Stimulated activated naive CD4-positive, alpha-beta T cell treated with Interleukin-2 at 50 U/mL for 16 hours (primary cell): Measurements from ENCODE around the gene ATG3.
A peak's percentile ranks its signal among the peaks of the same experiment; 100 is the strongest.
"Not testable (repeated sequence)": the region's sequence is repeated elsewhere in the genome, so short reads cannot be mapped to it uniquely, and the experiment has no call there.

Source experiments
- DNase-seq: peaks from one replicate; lab custom pipeline; 2025; lab: John Stamatoyannopoulos, UW

The ATG3 gene

DNA sequence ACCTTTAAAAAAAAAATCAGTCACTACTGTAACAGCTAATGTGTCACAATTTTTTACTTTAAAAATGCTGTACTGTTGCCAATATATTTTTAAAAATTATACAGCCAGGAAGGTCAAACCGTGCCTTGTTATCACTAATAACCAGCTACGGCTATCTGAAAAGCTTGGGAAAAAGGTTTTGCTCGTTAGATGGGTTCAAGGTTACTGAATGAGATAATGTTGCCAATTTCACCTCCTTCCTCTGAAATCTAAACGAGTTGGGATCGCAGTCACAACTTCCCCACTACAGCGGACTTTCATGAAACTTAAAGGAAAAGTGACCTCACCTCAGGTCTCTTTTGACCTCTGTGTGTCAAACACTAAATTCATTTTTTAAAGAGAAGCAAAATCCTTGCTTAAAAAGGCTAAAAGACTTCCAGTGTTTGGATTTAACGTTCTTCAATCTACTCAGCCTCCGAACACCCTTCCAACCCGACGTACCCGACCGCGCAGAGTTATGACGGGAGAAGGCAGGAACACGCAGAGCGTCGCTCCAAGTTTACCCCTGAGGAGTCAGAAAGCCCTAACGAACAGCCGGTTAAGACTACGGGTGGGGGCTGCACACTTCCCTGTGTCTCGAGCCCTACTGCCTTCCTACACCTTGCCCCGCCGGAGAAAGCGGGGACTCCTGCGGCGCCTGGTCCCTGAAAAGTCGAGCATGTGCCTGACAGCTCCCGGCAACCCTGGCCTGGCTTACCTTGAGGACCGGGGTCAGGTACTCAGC lies 860 bp downstream of the ATG3 start:
- DNase-seq, result peak; percentile 69

DNA sequence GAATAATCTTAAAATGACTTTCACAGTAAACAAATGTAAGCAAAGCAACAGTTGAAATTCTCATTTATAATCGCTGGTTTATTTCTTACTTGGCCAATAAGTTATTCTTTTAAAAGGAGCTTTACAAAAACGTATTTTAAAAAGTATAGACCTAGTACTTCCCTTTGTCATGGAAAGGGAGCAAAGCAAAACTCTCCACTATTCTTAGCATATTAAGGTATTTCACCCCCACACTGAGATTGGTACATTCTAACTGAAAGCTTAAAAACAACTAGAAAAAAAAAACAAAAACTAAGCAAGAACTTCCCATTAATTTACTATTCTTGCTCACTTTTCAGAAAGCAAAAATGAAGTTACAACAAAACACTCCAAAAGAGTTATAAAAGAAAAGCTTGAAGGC lies 1.5 kb downstream of the ATG3 start:
- no peak for DNase-seq

DNA sequence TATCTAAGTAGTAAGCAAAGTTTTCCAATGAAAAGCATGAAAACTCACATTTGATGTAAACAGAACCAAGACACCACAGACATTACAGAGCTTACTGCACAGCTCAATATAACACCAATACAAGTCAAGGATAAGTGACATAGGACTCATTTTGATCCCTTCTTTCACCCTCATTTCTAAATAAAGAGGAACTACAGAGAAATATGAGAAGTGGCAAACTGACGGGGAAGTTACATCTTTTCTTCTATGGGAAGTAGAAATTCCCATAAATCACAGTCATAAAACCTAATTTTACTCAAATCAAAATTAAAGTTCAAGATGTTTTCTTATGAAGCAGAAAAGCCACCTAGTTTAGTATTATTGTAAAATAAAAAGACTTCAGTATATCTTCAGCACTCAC lies 3.8 kb downstream of the ATG3 start:
- no peak for DNase-seq

DNA sequence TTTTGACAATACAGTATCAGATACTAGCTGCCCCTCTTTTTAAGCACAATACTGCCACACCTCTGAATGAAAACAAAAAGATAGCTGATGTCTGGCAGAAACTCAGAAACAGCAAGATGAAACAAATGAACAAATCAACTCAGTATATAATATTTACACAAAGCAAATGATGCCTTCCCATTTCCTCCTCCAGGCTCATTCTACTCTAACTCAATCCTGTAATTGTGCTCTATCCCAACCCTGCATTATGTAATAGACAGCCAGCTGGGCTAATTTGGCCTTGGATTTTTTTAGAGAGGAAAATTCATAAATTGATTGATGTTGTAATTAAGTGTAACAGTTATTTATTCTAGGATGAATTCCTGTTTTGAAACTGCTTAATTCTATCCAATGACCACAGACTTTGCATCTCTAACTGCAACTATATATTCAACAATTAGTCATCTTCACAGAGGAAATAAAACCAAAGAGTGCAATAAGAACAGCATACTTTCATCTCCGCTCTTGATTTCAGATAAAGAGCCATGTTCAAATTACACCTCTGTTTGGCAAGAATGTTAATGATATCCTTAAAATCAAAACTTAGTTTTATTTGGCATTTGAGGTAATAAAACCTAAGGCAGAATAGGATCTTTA lies 6.1 kb downstream of the ATG3 start:
- no peak for DNase-seq

DNA sequence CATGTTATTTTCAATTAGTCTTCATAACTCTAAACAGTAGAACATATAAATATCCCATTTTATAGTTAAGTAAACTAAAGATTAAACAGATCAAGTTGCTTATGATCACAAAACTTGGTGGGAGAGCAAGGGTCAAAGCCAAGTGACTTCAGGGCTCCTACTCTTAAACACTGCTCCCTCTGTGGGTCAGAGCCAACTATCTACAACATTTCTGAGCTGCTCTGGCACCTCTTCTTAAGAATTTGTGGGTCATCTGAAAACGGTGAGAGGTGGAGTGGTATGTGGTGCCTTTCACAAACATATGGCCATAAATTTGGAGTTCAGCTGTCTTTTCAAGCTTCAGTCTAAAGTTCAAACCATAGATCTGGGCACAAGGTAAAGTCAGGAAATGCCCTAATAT lies 10.9 kb downstream of the ATG3 start:
- DNase-seq, result no peak

DNA sequence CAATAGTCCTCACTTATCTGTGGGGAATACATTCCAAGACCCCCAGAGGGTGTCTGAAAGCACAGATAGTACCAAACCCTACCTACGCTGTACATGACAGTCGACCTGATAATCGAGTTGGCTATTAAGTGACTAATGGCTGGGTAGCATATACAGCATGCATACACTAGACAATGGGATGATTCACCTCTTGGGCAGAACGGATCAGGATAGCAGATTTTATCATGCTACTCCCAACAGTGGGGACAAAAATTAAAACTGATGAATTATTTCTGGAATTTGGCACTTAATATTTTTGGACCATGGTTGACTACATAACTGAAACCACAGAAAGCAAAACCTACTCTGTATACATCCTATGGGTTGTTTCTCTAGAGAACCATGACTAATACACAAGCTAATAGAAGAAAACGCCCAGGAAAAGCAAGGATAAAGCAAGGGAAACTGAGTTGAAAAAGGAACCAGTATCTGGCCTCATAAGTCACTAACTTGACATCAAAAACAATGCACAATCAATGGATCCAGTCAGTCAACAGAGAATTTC lies 15.5 kb downstream of the ATG3 start:
- DNase-seq, result no peak

DNA sequence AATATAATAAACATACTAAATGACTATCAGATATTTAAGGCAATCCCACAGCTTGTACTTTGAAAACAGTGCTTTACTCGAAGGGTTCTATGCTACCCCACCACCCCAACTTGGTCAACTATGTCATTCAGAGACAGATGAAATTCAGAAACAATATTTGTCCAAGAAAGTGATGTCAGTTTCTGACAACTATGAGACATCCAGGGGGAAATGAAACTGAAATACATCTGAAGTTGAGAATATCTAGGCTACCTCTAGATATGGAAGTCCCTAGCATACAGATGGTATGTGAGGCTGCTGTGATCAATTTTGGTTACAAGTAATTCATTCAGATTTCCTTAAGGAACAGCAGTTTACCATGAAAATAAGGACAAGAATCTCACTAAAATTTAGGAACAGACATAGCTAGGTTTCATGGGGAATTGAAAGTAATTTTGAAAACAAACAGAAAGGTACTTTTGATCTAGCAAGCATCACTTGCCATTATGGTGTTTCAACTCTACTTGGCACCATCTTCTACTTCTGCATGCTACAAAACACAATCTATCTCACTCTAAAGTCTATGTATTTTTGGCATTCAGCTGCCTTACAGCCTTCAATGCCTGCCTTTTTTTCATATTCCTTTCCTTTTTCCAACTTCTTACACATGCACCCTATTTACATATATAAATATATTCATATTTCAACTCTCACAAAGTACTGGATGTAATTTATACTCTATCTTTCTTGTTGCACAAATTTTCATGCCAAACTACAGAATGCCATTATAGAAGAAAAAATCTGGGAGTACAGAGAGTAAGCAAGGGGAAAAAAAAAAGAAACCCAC lies 21.7 kb downstream of the ATG3 start:
- no peak for DNase-seq

DNA sequence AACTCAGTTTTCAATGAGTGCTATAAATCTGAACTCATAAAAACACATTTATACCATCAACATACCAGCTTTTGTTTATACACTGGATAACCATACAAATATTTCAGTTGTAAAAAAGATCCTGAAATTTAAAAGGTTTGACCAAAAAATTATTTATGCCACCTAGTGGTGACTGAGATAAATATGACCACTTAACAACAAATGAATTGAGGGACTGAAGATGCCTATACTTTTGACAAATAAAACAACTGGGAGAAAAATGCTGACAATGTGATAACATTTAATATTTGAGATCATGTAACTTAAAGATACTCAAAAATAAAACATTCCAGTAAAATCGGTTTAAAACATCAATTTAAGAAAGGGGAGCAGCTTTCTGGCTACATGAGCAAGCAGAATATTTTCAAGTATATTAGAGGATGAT lies 30.4 kb downstream of the ATG3 start:
- no peak for DNase-seq

DNA sequence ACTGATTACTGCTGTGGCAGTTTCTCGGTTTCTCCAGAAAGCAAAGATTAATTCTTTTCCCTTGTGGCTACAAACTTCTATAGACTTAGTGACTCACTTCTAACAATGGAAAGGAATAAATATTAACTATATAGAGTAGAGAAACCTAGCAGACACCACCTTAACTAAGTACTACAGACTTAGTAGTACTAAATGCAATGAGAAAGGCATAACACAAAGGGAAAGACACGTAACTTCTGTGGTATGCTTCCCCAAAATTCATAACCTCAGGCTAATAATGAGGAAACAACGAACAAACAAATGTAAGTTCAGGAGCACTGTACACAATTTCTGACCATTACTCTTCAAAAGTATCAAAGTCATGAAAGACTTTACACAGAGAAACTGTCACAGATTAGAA lies 31.2 kb downstream of the ATG3 start:
- DNase-seq, result no peak

DNA sequence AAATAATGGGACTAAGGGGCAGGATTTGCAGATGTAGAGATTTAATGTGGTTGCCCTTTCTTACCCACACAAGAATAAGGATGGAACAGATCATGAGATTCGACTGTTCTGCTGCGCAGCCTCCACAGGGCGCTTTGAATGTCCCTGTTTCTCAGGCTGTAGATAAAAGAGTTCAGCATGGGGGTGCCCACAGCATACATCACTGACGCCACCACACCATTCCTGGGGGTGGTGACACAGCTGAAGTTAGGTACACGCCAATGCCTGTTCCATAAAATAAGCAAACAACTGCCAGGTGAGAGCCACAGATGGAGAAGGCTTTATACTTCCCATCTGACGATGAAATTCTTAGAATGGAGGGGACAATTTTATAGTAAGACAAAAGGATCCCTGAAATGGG lies 37.6 kb downstream of the ATG3 start:
- not testable (repeated sequence) for DNase-seq

DNA sequence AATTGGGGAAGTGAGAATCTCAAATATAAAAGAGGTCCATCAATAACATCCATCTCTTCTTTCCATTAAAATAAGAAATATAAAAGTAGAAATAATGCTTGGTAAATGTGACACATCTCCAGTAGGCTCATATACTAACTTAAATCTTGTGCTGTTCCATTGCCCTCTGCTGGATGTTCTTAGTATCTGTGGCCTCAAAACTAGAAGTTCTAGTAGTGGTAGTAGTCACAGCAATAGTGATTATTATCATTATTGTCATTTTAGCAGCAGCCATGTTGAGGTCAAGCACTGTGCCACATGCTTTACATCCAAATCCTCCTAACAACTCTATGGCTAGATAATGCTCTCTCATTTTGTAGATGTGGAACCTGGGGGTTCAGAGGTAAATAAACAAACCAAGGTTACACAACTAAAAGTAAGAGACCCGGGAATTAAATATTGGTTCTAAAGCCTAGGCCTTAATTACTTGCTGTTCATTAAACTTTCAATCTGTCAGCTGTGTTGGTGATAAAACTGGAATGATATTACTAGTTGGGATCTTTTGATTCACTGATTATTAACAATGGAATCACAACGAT lies 42.2 kb downstream of the ATG3 start:
- no peak for DNase-seq

DNA sequence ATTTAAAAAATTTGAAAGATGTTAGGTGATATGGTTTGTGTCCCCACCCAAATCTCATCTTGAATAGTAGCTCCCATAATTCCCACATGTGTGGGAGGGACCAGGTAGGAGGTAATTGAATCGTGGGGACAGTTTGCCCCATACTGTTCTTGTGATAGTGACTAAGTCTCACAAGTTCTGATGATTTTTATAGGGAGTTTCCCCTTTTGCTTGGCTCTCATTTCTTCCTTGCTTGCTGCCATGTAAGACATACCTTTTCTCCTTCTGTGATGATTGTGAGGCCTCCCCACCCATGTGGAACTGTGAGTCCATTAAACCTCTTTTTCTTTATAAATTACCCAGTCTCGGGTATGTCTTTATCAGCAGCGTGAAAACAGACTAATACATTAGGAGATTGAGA lies 42.8 kb downstream of the ATG3 start:
- DNase-seq, result not testable (repeated sequence)

DNA sequence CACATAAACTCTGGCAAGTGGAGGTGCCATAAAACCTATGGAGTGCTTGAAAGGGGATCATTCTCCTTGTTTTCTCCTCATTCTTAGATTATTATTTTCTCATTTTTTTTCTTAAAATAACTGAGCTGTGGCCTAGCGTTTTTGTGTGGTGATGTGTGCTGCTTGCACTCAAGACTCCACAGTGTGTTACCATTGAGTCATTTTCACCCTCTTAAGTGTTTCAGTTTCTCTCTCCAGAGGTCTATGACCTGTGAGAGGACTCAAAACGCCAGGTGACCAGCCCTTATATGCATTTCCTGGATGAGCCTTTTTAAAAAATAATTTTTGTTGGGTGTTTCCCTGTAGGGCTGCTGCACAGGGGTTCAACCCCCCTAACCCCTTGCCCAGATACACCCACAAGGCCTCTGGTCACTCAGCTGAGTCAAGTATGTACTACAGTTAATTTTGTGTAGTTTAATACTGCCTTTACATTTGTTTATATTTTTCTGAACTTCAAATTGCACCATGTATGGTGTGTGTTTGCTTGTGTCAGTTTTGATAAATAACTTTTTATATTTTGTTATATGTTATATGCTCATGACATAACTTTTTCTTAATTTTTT lies 47.1 kb downstream of the ATG3 start:
- no peak for DNase-seq

DNA sequence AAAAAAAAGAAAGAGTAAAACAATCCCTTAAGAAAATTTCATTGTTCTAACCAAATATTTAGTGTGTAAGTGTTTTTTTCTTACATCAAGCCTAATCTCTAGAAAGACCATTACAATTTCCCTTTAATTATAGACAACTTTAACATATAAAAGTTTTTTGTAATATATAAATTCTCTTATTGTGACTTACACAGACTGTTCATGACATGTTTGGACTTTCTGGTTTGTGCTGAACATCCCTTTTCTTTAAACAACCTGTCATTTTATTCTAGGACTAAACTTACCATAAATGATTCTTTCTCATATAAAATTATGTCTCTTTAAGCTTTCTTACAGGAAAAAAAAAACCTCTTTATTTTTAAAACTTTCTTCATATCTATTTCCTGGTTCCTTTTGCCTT lies 49.4 kb downstream of the ATG3 start:
- no peak for DNase-seq

DNA sequence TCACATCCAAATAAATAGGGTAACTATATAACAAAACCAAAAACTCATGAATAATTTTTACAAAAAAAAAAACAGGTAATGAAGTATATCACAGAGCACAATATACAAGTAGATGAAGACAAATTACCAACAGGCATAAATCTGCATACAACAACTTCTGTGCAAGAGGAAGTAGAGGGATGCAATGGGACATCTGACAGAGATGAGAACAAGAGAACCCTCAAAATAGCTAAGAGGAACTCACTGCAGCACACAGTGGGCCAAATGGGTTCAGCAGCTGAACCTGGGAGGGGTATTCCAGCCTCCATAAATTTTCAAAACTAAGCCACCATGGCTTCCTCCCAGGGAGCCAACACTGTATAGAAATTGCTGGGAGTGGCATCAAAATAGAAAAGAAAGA lies 52.9 kb downstream of the ATG3 start:
- DNase-seq, result no peak

DNA sequence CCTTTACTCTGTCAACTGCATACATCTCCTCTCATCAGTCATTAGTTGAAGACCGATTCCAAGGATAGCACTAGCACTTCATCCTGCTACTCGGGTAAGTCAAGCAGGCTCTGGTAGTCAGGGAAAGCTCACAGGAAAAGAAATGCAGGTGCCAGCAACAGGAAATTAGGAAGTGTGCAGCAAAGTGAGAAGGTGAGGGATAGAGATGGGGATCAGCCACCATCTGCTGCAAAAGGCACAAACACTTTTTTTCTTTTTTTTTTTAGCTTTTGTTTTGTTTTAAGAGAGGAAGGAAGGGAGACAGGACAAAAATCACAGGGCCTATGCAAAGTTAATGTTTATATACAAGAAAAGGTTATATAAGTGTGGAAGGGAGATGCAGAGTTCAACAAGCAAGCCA lies 53.5 kb downstream of the ATG3 start:
- no peak for DNase-seq

DNA sequence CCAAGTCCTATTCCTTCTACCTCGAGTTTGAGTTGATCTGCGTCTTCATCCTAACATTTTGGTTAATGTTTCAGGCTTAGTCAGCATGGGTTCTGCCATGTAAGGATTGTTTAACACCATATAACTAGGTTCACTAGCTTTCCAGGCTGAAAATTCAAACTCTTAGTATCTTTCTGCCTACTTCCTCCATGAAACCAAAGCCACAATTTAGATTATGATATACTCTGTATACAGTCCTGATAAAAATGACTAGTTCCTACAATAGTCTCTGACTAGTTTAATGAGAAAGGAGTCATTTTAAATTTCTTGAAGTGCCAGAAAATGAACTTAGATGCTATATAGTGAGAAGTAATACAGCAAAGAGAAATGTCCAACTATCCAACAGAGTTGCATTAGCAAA lies 55.9 kb downstream of the ATG3 start:
- no peak for DNase-seq

DNA sequence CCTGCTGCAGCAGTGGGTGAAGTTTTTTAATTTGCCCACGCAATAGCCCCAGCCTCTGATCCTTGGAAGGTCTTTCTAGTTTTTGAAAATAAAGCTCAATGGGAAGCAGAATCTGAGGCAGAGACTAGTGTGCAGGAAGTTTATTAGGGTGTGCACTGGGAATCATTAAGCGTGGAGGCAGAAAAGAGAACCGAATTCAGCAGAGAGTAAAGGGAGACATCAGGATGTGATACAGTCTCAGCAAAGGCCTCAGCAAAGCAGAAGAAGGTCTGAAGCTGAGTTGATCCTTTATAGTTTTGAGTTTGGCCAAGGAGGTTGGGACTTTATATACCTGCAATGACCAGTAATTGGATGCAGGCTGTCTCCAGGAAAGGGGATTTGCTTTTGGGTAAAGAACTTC lies 57.6 kb downstream of the ATG3 start:
- no peak for DNase-seq

DNA sequence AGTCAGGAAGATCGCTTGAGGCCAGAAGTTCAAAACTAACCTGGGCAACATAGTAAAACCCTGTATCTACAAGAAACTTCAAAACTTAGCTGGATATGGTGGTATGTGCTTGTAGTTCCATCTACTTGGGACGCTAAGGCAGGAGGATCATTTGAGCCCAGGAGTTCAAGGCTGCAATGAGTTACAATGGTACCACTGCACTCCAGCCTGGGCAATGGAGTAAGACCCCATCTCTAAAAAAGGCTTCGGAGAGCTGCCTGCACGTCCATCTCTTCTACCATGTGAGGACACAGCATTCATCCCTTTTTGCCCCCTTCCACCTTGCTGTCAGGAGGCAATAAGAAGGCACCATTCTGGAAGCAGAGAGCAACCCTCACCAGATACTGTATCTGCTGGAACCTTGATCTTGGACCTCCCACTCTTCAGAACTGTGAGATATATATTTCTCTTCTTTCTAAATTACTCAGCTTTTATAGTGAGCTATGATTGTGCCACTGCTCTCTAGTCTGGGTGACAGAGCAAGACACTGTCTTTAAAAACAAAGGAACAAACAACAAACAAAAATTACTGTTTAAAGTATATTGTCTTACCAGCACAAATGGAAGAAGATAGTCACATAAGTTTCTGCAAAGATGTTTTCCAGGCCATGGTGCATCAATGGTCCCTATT lies 58.3 kb downstream of the ATG3 start:
- DNase-seq, result no peak

DNA sequence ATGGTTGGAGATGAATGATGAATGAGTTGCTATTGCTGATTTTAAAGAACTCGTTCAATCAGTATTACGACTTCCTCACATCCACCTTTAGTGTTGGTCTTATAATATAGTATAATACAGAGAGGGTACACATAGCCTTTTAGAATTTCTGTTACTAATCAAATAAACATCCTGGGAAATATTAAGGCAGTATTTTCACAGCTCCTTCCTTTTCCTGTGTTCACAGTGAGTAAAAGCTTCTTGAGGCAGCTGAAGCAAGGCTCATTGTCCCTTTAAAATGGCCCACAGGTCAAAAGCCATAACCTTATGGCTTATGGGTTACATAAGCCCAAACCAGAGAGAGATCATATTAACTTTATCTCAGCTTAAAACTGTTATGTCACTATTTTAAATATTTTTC lies 61.1 kb downstream of the ATG3 start:
- DNase-seq, result no peak

DNA sequence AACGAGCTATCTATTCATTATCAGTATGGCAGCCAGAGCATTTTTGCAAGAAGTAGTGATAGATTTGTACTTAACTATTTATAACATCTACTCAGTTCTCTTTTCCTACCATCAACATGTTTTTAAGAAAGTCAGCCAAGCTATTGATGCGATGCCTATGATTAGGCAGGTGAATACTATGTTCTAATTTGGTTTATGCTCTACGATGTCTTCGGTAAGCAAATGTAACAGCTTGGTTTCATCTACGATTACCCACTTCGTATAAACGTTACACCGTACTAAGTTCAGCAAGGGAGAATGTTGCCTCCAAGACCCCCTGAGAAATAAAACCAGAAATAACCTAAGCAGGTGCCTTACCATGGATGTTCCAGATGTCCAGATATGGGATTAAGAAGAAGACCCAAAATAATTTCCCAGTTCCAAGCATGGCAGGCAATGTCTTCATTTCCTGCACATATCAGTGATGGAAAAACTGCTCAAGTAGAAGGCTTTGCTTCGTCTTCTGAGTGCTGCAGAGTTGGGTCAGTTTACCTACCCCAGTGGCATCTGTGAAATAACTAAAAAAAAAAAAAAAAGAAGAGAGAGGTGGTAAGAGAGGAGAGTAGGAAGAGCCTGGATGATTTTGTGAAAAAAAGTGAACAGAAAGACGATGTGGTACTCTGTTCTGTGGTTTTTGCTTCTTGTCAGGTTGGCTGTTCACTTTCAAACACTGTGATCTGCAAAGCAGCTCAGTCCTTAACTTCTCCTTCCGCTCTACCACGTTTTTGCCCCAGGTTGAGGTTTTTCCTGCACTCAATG lies 62.6 kb downstream of the ATG3 start, which contains the start of gene BTLA:
Gene BTLA, minus strand, starts transcription at position 559 of the 798 bp plus-strand sequence. Its CDS starts 114 bp downstream, at position 445.
- DNase-seq, result no peak
